NCI-H1105 treated with DMSO at 0.1 percent for 48 hours (cell line): ENCODE data around the gene TSPEAR.
"Not testable (repeated sequence)": the region's sequence is repeated elsewhere in the genome, so short reads cannot be mapped to it uniquely, and the experiment has no call there.

Experiments used
- DNase-seq: peaks from one replicate; lab custom pipeline; 2025; lab: John Stamatoyannopoulos, UW

Gene TSPEAR

DNA sequence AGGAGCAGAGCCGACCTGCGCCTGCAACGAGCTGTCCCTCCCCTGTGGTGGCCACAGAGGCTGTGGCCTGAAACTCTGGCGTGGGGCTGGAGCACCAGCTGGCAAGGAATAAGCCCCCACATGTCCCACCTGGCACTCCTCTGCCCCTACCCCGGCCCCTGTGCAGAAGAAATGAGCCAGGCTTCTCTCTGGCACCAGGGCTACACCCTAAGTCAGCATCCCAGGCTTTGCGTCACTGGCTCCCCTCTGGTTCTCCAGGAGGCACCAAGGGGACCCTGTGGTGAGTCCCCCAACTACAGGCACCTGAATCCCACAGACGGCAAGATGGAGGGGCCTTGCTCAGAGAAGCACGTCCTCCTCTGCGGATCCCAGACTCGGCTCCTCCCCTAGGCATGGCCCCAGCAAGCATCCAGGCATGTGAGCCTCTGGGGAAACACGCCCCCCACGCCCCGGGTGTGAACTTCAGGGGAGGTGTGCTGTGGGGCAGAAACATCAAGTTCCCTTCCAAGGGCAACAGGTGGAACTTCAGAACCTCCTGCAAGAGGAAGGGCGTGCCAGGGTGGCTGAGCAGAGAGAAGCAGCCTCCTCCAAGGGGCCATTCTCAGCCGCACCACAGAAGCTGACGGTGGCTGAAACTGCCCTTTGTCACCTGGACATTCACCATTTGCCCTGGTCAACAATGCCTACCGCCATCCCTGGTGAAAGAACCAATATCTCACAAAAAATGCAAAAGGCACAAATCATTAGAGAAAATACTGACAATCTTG is 108.1 kb downstream of the TSPEAR start:
- no peak for DNase-seq

DNA sequence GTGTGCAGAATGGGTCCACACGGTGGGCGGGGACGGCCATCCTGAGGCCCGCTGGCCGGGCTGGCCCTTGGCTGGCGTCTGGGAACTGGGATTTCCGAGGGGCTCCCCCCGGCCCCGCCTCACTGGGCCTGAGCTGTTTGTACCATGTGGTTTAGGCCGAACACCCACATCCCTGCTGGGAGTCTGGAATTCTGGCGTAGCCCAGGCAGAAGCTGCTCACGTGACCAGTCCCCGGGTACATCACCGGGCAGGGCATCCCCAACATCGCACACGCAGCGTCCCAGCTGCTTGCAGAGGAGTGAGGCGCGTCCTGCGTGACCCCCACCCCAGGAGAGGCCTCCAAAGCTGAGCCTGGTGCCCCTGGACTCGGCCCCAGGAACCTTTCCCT is 108.9 kb downstream of the TSPEAR start:
- no peak for DNase-seq

DNA sequence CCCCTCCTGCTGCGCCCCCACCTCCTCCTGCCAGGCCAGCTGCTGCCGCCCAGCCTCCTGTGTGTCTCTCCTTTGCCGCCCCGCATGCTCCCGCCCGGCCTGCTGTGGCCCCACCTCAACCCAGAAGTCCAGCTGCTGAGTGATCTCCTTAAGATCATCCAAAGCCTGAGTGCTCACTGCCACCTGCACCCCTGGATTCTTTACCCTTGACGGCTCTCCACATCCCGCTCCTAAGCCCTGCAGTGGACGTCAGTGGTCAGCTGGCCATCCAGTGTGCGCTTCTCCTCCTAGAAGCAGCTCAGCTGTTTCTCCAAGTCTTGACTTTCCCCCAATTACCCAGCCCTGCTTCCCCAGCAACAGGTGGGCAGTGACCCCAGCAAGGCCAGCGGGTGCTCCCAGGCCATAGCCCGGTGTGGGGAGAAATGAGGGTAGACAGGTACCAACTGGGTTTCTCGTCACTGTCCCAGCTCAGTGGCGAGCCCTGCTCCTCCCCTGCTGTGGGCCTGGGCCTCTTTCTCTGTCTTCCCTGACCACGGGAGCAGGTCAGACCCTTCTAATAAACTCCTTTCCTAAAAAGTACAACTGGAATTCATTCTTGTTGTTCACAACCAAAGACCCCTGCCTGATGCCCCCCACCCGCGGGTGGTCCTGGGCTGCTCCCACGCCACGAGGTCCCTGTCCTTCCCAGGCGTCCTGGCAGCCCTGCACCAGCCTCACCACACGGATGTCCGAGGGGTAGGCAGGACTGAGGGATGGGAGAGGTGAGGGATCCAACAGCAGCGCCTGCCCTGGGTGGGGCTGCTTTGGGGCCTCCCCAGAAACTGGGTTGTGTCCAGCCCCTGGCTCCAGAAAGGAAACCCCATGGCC is 109.5 kb downstream of the TSPEAR start:
- DNase-seq, result no peak

DNA sequence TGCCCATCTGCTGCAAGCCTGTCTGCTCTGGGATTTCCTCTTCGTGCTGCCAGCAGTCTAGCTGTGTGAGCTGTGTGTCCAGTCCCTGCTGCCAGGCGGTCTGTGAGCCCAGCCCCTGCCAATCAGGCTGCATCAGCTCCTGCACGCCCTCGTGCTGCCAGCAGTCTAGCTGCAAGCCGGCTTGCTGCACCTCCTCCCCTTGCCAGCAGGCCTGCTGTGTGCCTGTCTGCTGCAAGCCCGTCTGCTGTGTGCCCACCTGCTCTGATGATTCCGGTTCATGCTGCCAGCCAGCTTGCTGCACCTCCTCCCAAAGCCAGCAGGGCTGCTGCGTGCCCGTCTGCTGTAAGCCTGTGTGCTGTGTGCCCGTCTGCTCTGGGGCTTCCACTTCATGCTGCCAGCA is 110.3 kb downstream of the TSPEAR start:
- DNase-seq, result not testable (repeated sequence)

DNA sequence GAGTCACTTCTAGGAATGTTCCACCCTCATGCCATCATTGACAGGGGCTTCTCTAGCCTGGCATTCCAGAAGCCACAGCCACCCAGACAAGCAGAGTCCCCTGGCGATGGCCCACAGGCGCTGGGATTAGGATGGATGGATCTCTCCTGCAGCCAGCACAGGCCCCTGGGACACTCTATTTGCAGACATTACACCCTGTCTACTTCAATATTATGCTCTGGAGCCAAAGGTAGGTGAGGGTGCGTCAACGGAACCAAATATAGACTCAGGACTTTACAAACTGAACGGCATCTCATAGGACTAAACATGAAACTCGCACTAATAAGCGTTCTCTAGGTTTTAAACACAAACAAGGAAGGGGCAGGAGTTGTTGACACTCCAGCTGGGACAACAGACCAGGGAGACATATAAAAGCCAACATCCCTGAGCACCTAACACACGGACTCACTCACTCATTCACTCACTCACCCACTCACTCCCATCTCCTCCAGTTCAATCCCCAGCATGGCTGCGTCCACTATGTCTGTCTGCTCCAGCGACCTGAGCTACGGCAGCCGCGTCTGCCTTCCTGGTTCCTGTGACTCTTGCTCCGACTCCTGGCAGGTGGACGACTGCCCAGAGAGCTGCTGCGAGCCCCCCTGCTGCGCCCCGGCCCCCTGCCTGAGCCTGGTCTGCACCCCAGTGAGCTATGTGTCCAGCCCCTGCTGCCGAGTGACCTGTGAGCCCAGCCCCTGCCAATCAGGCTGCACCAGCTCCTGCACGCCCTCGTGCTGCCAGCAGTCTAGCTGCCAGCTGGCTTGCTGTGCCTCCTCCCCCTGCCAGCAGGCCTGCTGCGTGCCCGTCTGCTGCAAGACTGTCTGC is 111.0 kb downstream of the TSPEAR start, which contains the start of gene KRTAP10-7:
TSS of gene KRTAP10-7 (plus strand) at position 480 of the 861 bp plus-strand sequence. CDS start at position 505, 25 bp downstream.
- DNase-seq, result not testable (repeated sequence)

DNA sequence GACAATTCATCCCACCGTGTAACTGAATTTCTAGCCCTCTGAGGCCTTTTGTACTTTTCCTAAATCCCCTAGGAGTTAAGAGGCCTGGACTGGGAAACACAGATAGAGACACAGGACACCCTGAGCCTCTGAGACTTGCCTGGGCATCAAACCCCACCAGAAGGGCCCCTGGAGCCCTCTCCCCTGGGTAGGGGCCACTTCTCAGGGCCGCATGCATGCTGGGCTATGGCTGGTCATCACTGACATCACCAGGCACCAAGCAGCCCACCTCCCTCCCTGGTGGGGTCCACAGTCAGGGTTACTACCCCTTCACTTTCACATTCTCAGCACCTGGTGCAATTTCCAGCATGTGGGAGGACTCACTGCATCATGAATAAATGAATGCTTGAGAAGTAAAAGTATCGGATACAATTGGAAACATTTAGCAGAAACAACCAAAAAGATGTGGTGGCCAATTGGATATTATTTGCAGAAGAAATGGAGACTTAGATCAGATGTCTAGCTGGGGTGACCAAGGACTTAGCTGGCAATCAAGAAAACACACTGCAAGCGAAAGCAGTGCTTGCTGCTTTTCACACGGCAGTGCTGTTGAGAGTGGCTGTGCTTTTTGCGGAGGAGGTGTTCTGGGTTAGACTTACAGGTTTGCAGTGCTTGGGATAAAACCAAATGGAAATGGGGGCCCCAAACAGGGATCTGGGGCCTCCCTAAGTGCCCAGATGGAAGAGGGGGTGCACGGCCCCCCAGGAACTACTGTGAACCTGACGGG is 111.9 kb downstream of the TSPEAR start:
- DNase-seq, result no peak

DNA sequence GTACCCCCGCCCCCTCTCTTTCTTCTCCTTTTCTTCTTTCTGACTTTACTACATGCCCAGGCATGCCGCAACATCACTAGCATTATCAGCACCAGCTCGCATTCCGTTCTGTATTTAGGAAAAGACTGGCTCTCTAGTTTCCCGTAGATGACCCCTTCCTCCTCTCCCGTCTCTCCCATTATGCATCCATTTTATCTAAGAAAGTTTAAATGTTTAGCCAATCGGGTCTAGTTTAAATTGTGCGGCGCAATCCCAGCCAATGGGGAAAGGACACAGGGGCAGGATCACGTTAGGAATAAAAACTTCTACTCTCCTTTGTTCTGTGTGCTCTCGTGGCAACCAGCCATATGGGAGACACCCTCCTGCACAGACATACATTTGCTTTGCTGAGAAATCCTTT is 113.3 kb downstream of the TSPEAR start:
- no peak for DNase-seq

DNA sequence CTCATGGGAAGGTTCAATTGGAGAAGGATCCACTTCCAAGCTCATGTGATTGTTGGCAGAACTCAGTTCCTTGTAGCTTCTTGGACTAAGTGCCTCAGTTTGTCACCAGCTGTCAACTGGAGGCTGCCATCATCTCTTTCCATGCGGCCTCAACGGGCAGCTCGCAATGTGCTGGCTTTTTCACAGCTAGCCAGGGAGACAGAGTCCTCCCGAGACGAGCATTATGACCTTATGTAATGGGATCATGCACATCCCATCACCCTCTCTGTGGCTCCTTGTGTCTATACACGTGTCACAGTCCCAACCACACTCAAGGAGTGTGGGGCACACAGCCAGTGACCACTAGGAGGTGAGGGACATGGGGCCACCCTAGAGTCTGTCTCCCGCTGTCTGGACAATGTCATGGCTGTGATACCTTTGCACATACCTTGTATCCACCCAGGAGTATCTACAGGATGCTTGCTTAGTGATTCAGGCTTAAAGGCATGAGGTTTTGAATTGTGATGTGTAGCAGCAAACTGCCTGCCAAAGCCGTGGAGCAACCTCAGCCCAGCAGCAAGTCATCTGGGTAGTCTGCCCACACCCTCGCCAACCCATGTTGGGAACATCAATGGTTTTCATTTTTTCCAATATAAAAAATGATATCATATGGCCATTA is 115.2 kb downstream of the TSPEAR start:
- DNase-seq, result no peak

DNA sequence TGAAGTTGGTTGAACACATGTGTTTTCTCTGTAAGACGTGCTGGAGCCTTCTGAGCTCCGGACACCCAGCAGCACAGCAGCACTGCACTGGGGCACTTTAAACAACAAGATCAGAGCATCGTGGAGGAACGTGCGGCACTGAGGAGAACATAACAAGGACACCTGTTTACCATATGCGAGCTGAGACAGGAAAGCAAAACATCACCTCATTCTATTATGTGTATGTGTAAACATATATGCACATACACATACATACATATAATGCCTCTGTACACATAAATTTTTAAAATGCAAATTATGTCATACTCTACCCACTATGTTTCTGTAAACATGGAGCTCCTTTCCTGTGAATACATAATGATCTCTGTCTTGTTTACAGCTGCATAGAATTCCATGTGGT is 115.8 kb downstream of the TSPEAR start:
- DNase-seq, result no peak

DNA sequence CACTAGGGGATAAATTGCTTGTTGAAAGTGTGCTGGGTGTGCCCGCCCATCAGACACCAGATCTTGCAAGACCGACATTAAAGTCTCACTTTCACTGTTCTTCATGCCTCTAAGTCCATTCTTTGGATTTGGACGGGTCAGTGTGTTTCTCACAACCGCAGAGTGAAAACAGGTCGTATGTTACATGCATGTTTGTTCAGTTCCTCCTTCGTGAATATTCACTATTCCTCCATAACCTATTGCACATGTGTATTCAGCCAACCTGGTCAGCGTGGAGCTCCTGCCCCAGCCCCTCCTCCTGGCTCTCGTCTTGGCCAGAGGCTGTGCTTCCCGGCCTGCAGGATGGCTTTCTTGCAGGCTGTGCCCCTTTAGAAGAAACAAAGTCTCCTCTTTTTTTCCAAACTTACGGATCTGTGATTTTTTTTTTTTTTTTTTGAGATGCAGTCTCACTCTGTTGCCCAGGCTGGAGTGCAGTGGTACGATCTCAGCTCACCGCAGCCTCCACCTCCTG is 116.9 kb downstream of the TSPEAR start:
- DNase-seq, result no peak

DNA sequence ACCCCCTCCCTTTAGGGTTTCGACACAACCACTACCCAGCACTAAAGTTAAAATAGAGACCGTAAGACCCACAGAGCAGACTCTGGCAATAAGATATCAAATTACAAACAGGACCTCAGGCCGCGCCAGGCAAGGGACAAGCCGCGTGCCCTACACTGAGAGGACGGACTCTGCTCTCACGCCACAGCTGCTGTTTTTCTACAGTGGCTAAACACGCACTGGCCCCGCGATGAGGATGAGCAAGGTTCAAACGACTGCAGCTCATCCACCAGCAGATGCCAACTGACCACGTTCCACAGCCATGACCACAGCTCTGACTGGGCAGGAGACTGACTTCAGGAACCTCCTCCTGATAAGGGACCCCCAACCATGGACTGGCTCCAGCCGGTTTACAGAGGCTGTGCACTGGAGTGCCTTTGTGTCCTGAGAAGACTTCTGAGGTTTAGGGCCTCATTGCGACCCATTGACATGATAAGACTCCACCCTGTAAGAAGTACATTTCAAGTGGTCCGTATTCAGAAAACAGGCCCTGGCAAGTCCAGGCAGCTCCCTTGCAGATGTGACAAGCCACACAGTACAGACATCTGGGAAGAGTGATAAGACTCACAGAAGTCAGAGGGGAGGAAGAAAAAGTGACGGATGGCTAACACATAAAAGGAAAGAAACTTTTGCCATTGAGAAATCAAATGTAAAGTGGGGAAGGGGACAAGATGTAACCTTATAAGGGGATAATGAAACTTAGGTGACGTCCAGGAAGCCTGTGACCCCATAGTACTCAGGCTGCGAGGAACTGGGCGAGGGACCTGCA is 117.6 kb downstream of the TSPEAR start:
- no peak for DNase-seq

DNA sequence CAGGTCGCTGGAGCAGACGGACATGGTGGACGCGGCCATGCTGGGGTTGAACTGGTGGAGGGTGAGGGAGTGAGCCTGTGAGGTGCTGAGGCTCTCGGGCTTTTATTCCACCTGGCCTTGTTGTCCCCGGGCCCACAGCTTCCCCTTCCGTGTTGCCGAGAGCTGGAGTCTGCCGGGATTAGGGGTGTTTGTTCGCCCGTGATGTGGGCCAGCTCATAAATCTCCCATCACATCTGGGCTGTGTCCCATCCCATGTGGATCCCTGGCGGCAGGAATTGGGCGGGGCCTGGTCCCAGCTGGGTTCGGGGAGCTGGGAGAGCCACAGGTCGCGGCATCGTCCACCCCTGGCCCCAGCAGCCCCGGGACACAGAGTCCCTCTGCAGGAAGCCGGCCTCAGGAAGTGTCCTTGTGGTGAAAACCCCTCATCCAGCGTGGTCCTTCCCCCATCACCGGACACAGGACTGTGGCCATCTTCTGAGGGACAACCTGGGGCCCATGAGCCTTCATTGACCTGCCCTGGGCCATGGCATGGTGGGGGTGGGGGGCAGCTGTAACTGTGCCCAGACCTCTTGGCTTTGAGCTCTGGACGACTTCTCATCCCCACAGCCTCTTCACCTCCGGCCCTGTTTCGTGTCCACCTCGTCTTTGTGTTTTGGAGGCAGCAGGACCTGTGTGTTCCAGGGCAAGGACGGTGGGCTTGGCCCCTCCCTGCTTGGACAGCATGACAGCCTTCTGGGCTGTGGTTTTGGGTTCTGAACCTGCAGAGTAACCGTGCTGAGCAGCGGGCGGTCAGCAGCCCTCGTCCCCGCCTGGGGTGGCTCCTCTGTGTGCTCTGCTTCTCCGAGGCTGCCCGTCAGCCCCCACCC is 118.7 kb downstream of the TSPEAR start, which contains the start of gene KRTAP10-6:
TSS of gene KRTAP10-6 (minus strand) at position 60 of the 866 bp plus-strand sequence. CDS start at position 39, 21 bp downstream.
- no peak for DNase-seq

DNA sequence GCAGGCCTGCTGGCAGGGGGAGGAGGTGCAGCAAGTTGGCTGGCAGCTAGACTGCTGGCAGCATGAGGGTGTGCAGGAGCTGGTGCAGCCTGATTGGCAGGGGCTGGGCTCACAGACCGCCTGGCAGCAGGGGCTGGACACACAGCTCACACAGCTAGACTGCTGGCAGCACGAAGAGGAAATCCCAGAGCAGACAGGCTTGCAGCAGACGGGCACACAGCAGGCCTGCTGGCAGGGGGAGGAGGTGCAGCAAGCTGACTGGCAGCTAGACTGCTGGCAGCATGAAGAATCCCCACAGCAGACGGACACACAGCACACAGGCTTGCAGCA is 119.6 kb downstream of the TSPEAR start:
- DNase-seq, result not testable (repeated sequence)

DNA sequence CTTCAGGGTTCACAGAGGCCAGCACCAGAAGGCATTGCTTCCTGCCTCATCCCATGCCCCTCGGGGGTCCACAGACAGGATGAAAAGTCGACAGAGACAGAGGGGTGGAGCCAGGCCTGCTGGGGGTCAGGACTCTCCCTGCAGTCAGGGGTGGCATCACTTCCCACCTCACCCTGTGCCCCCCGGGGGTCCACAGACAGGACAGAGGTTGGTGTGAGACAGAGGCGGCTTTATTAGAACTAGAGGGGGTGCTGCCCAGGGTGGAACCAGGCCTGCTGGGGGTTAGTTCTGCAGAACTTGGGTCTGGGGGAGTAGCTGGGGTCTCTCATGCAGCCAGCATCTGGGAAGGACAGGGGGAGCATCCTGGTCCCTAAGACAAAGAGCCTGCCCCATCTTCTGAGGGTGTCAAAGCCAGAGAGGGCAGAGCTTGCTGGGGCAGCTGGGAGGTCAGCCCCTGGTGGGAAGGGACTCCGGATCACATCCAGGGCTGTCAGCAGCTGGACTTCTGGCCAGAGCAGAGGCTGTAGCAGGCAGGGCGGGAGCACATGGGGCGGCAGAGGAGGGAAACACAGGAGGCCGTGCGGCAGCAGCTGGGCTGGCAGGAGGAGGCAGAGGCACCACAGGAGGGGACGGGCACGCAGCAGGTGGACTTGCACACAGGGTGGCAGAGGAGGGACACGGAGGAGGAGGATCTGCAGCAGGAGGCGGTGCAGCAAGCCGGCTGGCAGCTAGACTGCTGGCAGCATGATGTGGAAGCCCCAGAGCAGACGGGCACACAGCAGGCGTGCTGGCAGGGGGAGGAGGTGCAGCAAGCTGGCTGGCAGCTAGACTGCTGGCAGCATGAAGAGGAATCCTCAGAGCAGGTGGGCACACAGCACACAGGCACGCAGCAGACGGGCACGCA is 120.2 kb downstream of the TSPEAR start:
- DNase-seq, result not testable (repeated sequence)

DNA sequence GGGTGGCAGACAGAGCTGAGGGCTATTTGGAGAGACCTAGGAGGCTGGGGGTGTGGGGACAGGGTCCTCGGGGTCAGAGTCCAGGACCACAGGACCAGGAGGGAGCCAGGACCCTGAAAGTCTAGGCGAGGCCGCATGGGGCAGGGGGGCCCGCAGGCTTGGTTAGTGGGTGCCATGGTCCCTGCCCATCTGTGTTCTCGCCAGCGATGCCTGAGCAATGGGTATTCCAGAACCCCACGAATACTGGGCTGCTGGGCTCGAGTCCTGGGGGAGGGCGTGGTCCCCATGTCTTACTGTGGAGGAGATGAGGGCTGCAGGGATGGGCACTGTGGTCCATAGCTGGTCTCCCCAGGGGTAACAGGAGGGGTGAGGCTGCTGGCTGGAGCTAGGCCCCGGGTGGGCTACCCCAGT is 121.1 kb downstream of the TSPEAR start:
- no peak for DNase-seq

DNA sequence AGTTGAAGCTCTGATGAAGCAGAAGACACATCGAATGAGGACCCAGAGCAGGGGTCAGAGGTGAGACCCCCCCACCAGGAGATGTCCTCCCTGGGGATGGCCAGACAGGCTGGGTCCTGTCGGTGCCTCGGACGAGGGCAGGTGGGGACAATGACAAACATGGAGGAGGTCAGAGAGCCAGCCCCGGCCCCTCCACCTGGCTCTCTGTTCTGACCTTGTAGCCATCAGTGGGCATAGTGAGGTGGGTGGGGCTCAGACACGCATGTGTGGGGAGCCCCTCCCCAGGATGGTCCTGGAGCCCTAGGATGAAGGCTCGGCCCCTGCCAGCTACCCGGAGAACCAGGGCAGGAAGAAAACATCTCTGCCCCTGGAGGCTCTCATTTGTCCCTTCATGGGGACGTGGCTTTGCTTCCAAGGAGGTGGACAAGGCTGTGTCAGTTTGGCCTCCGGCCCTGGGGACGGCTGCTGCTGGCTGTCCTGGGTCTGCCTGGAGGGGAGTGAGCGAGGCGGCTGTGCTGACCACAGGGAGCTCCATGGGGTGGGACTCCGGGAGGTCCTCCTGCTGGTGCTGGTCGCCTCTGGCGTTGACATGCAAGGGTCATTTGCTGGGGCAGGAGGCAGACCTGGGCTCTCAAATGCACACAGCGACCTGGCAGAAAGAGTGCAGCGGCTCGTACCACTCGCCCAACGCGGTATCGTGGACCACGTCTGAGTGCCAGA is 121.6 kb downstream of the TSPEAR start:
- DNase-seq, result no peak

DNA sequence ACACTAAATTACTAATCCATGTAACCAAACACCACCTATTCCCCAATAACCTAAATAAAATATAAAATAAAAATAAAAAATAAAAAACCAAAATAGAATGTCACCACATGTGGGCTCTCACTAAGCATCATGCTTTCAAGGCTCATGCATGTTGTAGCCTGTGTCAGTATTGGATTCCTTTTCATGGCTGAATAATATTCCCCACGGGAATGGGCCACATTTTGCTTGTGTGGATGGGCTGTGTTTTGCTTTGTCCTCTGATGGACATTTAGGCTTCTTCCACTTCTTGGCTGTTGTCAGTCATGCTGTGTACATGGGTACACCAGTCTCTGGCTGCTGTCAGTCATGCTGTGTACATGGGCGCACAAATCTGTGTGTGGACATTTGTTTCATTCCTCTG is 122.3 kb downstream of the TSPEAR start:
- DNase-seq, result no peak
